Psoas muscle (tissue), 8 donors: ENCODE results near the gene CFAP92. TPM values are rescaled to one million over a fixed set of nuclear protein-coding genes. Genes with fewer than 3 reads are reported as not detected.

ENCODE experiments used
- ATAC-seq, 4 donors: fragments of 200-7000 bp; cut with Tn5 transposase; one replicate each; pipeline ENCODE4 v1.9.1; 2020; ENCODE audit warnings: moderate library complexity in 3 of 4, mild to moderate bottlenecking in 2 of 4
- DNase-seq, 2 donors: peaks; one replicate each; pipeline ENCODE4 v3.0.0-alpha.2; 2020
- H3K27ac ChIP-seq: fragments of 200-600 bp; one replicate; pipeline ENCODE4 v1.8.0; 2022
- H3K27me3 ChIP-seq, 3 donors: fragments of 200-600 bp in 1 of 3; one replicate each; pipeline versions ENCODE4 v1.6.1 to v1.8.0; 2013 to 2022; ENCODE audit warnings: low read length in 2 of 3, mild to moderate bottlenecking in 2 of 3, moderate library complexity in 1 of 3; ENCODE audit not compliant: insufficient read depth in 3 of 3
- H3K36me3 ChIP-seq, 2 donors: fragments of 200-600 bp in 1 of 2; one replicate each; pipeline versions ENCODE4 v1.6.1 to v1.8.0; 2013 to 2022; ENCODE audit warnings: low read depth in 1 of 2, mild to moderate bottlenecking in 1 of 2, moderate library complexity in 1 of 2; ENCODE audit not compliant: insufficient read depth in 1 of 2
- H3K4me1 ChIP-seq: fragments of 200-600 bp; one replicate; pipeline ENCODE4 v1.8.0; 2022
- H3K4me3 ChIP-seq: fragments of 200-600 bp; one replicate; pipeline ENCODE4 v1.8.0; 2022; ENCODE audit warnings: mild to moderate bottlenecking
- H3K9me3 ChIP-seq: fragments of 200-600 bp; one replicate; pipeline ENCODE4 v1.8.0; 2022
- WGBS, 3 donors: extraction: QIAGEN DNeasy Blood & Tissue Kit; methylation state at CpG; one replicate each; pipeline versions ENCODE4 v1.1.6 to v1.1.7; 2013; 5-methylcytosine and 5-hydroxymethylcytosine counted together
- intact Hi-C, 2 donors: fragments of 100-400 bp; cut with DNase I; formaldehyde crosslinking; loops; one replicate each; pipeline versions ENCODE4 v1.11.0 to v1.14.2; 2022
- polyA plus RNA-seq, 3 donors: library from polyadenylated mRNA; stranded (reverse); fragments of 200-250 nt; gene quantifications; one replicate each; pipeline ENCODE4 v1.2.3, GENCODE V29; 2013
- total RNA-seq, 4 donors: library from RNA; stranded (reverse); fragmentation: NEBNext Ultra II Directional in 2 of 4; extraction: Animal tissue kit (Norgen Biotek cat#: 25700) in 2 of 4; gene quantifications; one replicate each; pipeline versions ENCODE4 v1.2.1 to v1.2.4, GENCODE V29; 2021 to 2023
- TF ChIP-seq, protein P1 (sequence below): fragments of 200-600 bp; IDR thresholded peaks from one replicate; pipeline ENCODE4 v1.8.0; 2022; ENCODE audit warnings: antibody characterized with exemption
- donor health status: healthy with polysubstance abuse.
- donor health status: DM: no; HTN: no; CAD: no; lungs with moderate emphysema.
- donor health status: Bipolar disorder and iron deficiency.
- donor health status: healthy.
- donor health status: DM: yes; HTN: yes; CAD: no.
- donor health status: DM: no; HTN: no; CAD: no.
- donor health status: DM: no; HTN: no; CAD: no.
- donor health status: DM: yes; HTN: yes; CAD: no.

CFAP92 gene
- total and polyA plus RNA-seq, 7 donors: 0.07 to 0.86 (median 0.15) TPM

DNA sequence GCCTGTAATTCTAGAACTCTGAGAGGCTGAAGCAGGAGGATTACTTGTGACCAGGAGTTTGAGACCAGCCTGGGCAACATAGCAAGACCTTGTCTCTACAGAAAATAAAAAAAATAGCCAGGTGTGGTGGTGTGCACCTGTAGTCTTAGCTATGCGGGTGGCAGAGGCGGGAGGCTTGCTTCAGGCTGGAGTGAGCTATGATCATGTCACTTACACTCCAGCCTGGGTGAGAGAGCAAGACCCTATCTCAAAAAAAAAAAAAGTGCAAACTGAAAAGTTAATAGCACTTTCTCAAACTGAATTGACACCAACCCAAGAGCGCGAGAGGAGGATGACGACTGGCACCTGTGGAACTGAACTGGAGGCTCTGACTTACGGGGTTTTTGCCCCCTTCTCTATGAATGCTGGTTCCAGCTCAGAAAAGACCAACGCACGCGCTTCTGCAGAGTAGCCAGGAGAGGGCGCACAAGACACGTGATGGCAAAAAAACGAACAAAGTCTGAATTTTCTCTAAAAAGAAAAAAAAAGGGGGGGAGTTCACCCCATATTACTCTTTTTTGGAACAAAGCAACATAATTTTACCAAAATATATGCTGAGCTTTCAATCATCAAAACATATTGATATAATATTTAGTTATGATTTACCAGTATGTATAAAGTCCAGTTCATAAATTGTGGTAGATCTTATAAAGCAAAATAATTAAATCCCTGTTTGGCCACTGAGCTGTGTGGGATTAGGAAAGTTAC, 23.7 kb downstream of the CFAP92 start:
- peaks cover 17% of the 10 kb centered on the region for H3K4me1 ChIP-seq
- peak; percentile 30 to 71 for DNase-seq
- H3K27me3 ChIP-seq: no peaks in the 10 kb centered on the region
- 9 to 12% (median 10%) methylated on average over 12 of the region's 12 CpGs for WGBS, 3 donors
- H3K4me3 ChIP-seq: no peak overlapping the region
- H3K36me3 ChIP-seq: no peaks in the 10 kb centered on the region
- intact Hi-C loops: loop anchor here (2.0 to 10.0 kb wide), 4 partner anchors 83 to 279 kb away; partner anchors contain the start of genes COPG1 (in 2 of the 2) and RAB43 (in 1 of the 2)
- H3K27ac ChIP-seq: no peak overlapping the region
- TF ChIP-seq, protein P1, sequence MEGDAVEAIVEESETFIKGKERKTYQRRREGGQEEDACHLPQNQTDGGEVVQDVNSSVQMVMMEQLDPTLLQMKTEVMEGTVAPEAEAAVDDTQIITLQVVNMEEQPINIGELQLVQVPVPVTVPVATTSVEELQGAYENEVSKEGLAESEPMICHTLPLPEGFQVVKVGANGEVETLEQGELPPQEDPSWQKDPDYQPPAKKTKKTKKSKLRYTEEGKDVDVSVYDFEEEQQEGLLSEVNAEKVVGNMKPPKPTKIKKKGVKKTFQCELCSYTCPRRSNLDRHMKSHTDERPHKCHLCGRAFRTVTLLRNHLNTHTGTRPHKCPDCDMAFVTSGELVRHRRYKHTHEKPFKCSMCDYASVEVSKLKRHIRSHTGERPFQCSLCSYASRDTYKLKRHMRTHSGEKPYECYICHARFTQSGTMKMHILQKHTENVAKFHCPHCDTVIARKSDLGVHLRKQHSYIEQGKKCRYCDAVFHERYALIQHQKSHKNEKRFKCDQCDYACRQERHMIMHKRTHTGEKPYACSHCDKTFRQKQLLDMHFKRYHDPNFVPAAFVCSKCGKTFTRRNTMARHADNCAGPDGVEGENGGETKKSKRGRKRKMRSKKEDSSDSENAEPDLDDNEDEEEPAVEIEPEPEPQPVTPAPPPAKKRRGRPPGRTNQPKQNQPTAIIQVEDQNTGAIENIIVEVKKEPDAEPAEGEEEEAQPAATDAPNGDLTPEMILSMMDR: peak; percentile 88
- no peaks in the 10 kb centered on the region for H3K9me3 ChIP-seq
- peak; percentile 53 to 79 (median 60) for ATAC-seq

DNA sequence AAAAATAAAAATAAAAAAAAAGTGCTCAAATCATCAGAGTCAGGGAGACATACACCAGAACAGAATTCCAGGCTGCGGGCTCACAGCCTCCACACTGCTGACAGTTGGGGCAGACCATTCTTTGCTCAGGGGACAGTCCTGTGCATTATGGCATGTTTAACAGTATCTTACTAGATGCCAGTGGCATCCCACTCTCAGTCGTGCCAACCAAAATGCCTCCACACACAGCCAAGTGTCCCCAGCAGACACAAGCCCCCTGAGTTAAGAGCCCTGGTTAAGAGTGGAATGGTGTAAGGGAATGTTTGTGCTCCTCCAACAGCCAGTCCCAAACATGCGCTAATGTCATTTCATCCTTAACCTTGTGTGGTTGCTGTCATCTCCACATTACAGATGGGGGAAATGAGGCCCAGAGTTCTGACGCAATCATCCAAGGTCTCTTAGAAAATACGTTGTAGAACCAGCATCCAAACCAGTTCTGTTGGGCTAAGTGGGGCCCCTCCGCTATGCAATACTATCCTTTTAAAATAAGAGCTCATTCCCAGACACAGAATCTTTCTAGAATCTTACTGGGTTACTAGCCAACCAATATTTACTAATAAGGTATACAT, 26.0 kb downstream of the CFAP92 start:
- ATAC-seq: no peak
- TF ChIP-seq, protein P1: no peak
- peaks cover 17% of the 10 kb centered on the region for H3K4me1 ChIP-seq
- H3K36me3 ChIP-seq: no peaks in the 10 kb centered on the region
- no peak overlapping the region for H3K27ac ChIP-seq
- H3K27me3 ChIP-seq: no peaks in the 10 kb centered on the region
- 81 to 92% (median 85%) methylated on average over 6 of the region's 6 CpGs for WGBS, 3 donors
- no peak overlapping the region for H3K4me3 ChIP-seq
- DNase-seq: no peak
- intact Hi-C loops: loop anchor here in 1 of 2 donors (2.0 kb wide), 2 partner anchors 85 to 281 kb away; partner anchors contain the start of gene COPG1
- H3K9me3 ChIP-seq: no peaks in the 10 kb centered on the region

DNA sequence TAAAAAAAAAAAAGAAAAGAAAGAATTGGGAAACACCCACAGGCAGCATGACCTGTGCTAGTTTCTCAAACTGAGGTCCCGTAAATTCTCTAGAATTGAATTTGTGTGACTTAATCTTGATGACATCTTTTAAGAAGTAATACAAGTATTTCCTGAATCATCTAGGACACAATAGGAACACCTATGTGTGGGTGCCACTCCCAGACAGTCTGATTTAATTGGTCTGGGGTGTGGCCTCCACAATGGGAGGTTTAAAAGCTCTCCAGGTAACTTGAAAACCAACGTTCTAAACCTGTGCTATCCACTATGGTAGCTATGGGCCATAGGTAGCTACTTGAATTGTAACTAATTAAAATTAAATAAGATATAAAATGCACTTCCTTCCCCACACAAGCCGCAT, 28.1 kb downstream of the CFAP92 start:
- Histone ChIP-seq H3K27me3 (no peaks in the 10 kb centered on the region), H3K27ac (no peak overlapping the region), H3K4me3 (no peak overlapping the region), H3K36me3 (no peaks in the 10 kb centered on the region), H3K9me3 (no peaks in the 10 kb centered on the region), H3K4me1 (peaks cover 5% of the 10 kb centered on the region)
- intact Hi-C loops: no loop called here
- no peak for DNase-seq
- no peak for ATAC-seq
- 84 to 88% (median 86%) methylated on average over 3 of the region's 3 CpGs for whole genome bisulfite sequencing, 3 donors
- TF ChIP-seq, protein P1: no peak

DNA sequence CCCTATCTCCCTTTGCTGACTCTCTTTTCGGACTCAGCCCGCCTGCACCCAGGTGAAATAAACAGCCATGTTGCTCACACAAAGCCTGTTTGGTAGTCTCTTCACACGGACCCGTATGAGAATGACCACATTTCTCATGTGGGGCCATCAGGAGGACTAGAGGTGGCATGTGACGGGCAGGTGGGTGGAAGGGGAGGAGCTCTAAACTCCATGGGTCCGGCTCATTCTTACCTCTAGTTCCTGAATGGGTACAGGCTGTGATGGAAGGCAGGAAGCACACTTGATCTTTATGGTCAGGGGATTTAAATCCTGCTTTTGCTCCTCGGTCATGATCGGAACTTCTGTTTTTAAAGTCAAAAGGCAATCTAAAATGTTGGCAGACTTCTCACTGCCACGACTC, 28.6 kb downstream of the CFAP92 start:
- H3K9me3 ChIP-seq: no peaks in the 10 kb centered on the region
- H3K4me3 ChIP-seq: no peak overlapping the region
- H3K27ac ChIP-seq: no peak overlapping the region
- intact Hi-C loops: no loop called here
- no peaks in the 10 kb centered on the region for H3K36me3 ChIP-seq
- no peaks in the 10 kb centered on the region for H3K4me1 ChIP-seq
- 79 to 81% (median 80%) methylated on average over 7 to 9 of the region's 9 CpGs for WGBS, 3 donors
- DNase-seq (no peak), ATAC-seq (no peak)
- no peaks in the 10 kb centered on the region for H3K27me3 ChIP-seq
- TF ChIP-seq, protein P1: no peak
